Measurements from ENCODE around the gene GRAMD2B. TPM values are rescaled to one million over a fixed set of nuclear protein-coding genes. Genes with fewer than 3 reads are reported as not detected.

GRAMD2B gene
- total RNA-seq, 1 experiment from 2014 or later: 7.2 TPM

GRCh38 chr5:126460459-126460858 lies 37.2 kb downstream of the GRAMD2B start (continued):
- TF ChIP-seq YY1 (IDR thresholded peaks at IDR 0.05; ENCODE audit: extremely low read depth, insufficient replicate concordance, low read depth, low read length): no peak
- TF ChIP-seq EZH2phosphoT487 (IDR thresholded peaks at IDR 0.05; ENCODE audit: borderline replicate concordance): no peak
- no peak for TF ChIP-seq ELF1 (IDR thresholded peaks at IDR 0.05; ENCODE audit: borderline replicate concordance, low read depth)
- no peak for TF ChIP-seq EGR1 (IDR thresholded peaks at IDR 0.05; ENCODE audit: low read depth)
- no peak for TF ChIP-seq REST (IDR thresholded peaks at IDR 0.05; ENCODE audit: low read depth)
- no peak for TF ChIP-seq JUND (IDR thresholded peaks at IDR 0.05)
- no peak for TF ChIP-seq SRF (IDR thresholded peaks at IDR 0.05; ENCODE audit: low read depth)

- ChIA-PET RAD21 (ENCODE audit: low non-redundant PET in 1 of 2, low total read pairs in 2 of 2, uncharacterized antibody in 2 of 2, unreplicated experiment in 2 of 2) (no interaction called here), POLR2A (no interaction called here), CTCF (no interaction called here)
- H3K27me3 ChIP-seq (ENCODE audit: insufficient read depth, low read length): no peaks in the 10 kb centered on the region
- no peaks in the 10 kb centered on the region for H3K36me3 ChIP-seq (ENCODE audit: control insufficient read depth in 1 of 2, insufficient read depth in 2 of 2, low read length in 2 of 2)
- intact Hi-C loops (cut with micrococcal nuclease): no loop called here
- no peak overlapping the region for H2AFZ ChIP-seq (ENCODE audit: low read depth, low read length, poor library complexity, severe bottlenecking)
- no peaks in the 10 kb centered on the region for H3K4me1 ChIP-seq (ENCODE audit: control insufficient read depth in 1 of 2, insufficient read depth in 2 of 2, low read length in 2 of 2)
- H3K4me3 ChIP-seq (replicated peaks in 1 of 2; ENCODE audit: low read depth in 1 of 2, low read length in 2 of 2): no peak overlapping the region
- no peak for TF ChIP-seq EZH2phosphoT487 (IDR thresholded peaks at IDR 0.05; ENCODE audit: borderline replicate concordance)
- TF ChIP-seq CTCF (IDR thresholded peaks at IDR 0.05 in 2 of 3, conservative IDR thresholded peaks at IDR 0.05 in 1 of 3; ENCODE audit: borderline replicate concordance in 1 of 3, insufficient read depth in 1 of 3, low read depth in 2 of 3, low read length in 2 of 3): no peak
- TF ChIP-seq EGR1 (IDR thresholded peaks at IDR 0.05; ENCODE audit: low read depth): no peak
- no peak for TF ChIP-seq POLR2AphosphoS5 (IDR thresholded peaks at IDR 0.05; ENCODE audit: low read depth, low read length)
- no peak for TF ChIP-seq ZFX (IDR thresholded peaks at IDR 0.05)
- TF ChIP-seq SRF (IDR thresholded peaks at IDR 0.05; ENCODE audit: low read depth): no peak
- TF ChIP-seq POLR2A (IDR thresholded peaks at IDR 0.05; ENCODE audit: borderline replicate concordance, extremely low read depth, insufficient read depth, insufficient read length): no peak
- no peak for TF ChIP-seq FOSL1 (IDR thresholded peaks at IDR 0.05; ENCODE audit: low read depth)
- TF ChIP-seq JUND (IDR thresholded peaks at IDR 0.05): no peak
- no peak for TF ChIP-seq REST (IDR thresholded peaks at IDR 0.05; ENCODE audit: low read depth)
- no peak for TF ChIP-seq SP1 (IDR thresholded peaks at IDR 0.05; ENCODE audit: low read depth)
- TF ChIP-seq TCF7L2 (IDR thresholded peaks at IDR 0.05; ENCODE audit: borderline replicate concordance, extremely low read depth, insufficient read depth, insufficient read length): no peak
- TF ChIP-seq EZH2 (IDR thresholded peaks at IDR 0.05): no peak
- no peak for TF ChIP-seq ZNF274 (IDR thresholded peaks at IDR 0.05; ENCODE audit: low read depth, low read length)
- H3K9me3 ChIP-seq (ENCODE audit: control insufficient read depth in 1 of 2, insufficient read depth in 1 of 2, low read depth in 1 of 2, low read length in 2 of 2): no peaks in the 10 kb centered on the region
- no peak overlapping the region for H3K4me2 ChIP-seq (ENCODE audit: low read length)
- no peaks in the 10 kb centered on the region for H4K20me1 ChIP-seq (ENCODE audit: insufficient read depth)
- no peak overlapping the region for H3K9ac ChIP-seq (ENCODE audit: low read length)
- DNase-seq (ENCODE audit: low read depth, low spot score) (no peak), ATAC-seq (no peak)
- H3K79me2 ChIP-seq (ENCODE audit: insufficient read depth, low read length): no peaks in the 10 kb centered on the region
- no TSS peak for BruUV-seq (replicated peaks)
- H3K9me2 ChIP-seq (ENCODE audit: insufficient read depth): no peaks in the 10 kb centered on the region
- H3K27ac ChIP-seq (ENCODE audit: low read depth, low read length): no peak overlapping the region
These were observed 37.8 kb downstream of the GRAMD2B start for GRCh38 chr5:126460977-126461376.
